ENCODE results near the gene RGS9. TPM values are rescaled to one million over a fixed set of nuclear protein-coding genes. Genes with fewer than 3 reads are reported as not detected.

RGS9 gene
- total RNA-seq, 2 experiments from 2014 or later, result 13.7 to 26.4 TPM

GRCh38 chr17:65228287-65228686 is 91.1 kb downstream of the RGS9 start:
- H3K9me3 ChIP-seq (ENCODE audit: low read length), result no peaks in the 10 kb centered on the region
- H3K4me3 ChIP-seq (ENCODE audit: low read depth, low read length, poor library complexity, severe bottlenecking), result no peak overlapping the region
- H3K36me3 ChIP-seq (ENCODE audit: insufficient read depth, low read length), result no peaks in the 10 kb centered on the region
- no peak for DNase-seq (ENCODE audit: low spot score)
- CTCF ChIA-PET (ENCODE audit: unreplicated experiment), result no interaction called here
- H3K4me2 ChIP-seq (ENCODE audit: low read length), result no peak overlapping the region
- no peaks in the 10 kb centered on the region for H3K79me2 ChIP-seq (ENCODE audit: insufficient read depth, low read depth, low read length)
- H3K27ac ChIP-seq (ENCODE audit: low read depth, low read length, poor library complexity, severe bottlenecking), result no peak overlapping the region
- intact Hi-C loops (cut with micrococcal nuclease; ENCODE audit: unreplicated experiment), result no loop called here
- H2AFZ ChIP-seq (ENCODE audit: low read length), result no peak overlapping the region
- no TSS peak for BruUV-seq (replicated peaks)
- no peaks in the 10 kb centered on the region for H3K4me1 ChIP-seq (ENCODE audit: insufficient read depth, low read length, poor library complexity, severe bottlenecking)
- H3K9me2 ChIP-seq (ENCODE audit: insufficient read depth, low read length), result no peaks in the 10 kb centered on the region
- POLR2A ChIA-PET, result no interaction called here
- H4K20me1 ChIP-seq (ENCODE audit: insufficient read depth, low read length), result no peaks in the 10 kb centered on the region
- TF ChIP-seq CTCF (conservative IDR thresholded peaks at IDR 0.05; ENCODE audit: low read length) (no peak), EZH2phosphoT487 (IDR thresholded peaks at IDR 0.05; ENCODE audit: borderline replicate concordance, low read depth, low read length) (no peak)

DNA sequence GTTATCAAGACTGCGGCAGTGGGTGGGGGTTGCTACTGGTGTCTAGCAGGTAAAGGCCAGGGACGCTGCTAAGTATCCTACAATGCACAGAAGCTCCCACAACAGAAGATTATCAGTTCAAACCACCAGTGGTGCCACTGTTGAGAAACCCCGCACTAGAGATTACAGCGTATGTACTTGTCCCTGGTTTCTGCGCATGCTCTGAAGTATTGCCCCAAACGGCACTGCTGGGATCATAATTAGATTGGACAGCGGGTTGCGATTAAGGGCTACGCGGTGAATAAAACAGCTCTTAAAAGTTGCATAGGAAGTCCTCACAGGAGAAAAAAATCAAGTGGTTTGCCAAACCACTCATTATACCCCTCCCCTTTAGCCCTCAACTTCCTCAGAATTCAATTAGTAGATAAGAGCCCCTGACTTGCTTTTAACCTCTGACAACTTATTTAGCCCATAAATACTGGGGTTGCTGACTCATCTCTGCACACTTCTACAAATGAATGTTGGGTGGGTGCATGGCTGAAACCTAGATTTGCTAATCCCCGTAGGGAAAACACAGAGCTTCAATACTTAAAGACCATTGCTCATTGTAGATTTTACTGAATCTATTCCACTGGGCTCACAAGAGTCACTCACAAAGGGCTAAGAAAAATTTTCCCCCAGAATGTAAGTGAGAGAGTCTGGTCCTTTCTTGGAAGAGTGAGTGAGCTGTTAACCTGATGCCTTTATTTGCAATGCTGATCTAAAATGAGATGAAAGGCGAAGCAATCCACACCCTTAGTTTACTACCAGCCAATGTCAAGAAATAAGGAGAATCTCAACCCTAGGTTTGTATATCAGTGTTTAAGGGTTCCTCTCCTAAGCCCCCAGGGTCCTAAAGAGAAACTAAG is 91.8 kb downstream of the RGS9 start:
- Histone ChIP-seq H4K20me1 (ENCODE audit: insufficient read depth, low read length) (no peaks in the 10 kb centered on the region), H3K4me1 (ENCODE audit: insufficient read depth, low read length, poor library complexity, severe bottlenecking) (no peaks in the 10 kb centered on the region), H3K9me2 (ENCODE audit: insufficient read depth, low read length) (no peaks in the 10 kb centered on the region), H3K79me2 (ENCODE audit: insufficient read depth, low read depth, low read length) (no peaks in the 10 kb centered on the region), H3K4me2 (ENCODE audit: low read length) (no peak overlapping the region), H3K9me3 (ENCODE audit: low read length) (no peaks in the 10 kb centered on the region), H2AFZ (ENCODE audit: low read length) (peak overlapping the region; percentile 40; the same call in 1 of the 2 replicates), H3K27ac (ENCODE audit: low read depth, low read length, poor library complexity, severe bottlenecking) (no peak overlapping the region), H3K36me3 (ENCODE audit: insufficient read depth, low read length) (no peaks in the 10 kb centered on the region), H3K4me3 (ENCODE audit: low read depth, low read length, poor library complexity, severe bottlenecking) (no peak overlapping the region)
- intact Hi-C loops (cut with micrococcal nuclease; ENCODE audit: unreplicated experiment), result no loop called here
- no TSS peak for BruUV-seq (replicated peaks)
- DNase-seq (ENCODE audit: low spot score), result no peak
- ChIA-PET CTCF (ENCODE audit: unreplicated experiment) (no interaction called here), POLR2A (interaction anchor here (0.6 kb wide), 1 partner anchor 588 kb away, joined by 3 read pairs; no protein-coding TSS in a partner anchor)
- no peak for TF ChIP-seq CTCF (conservative IDR thresholded peaks at IDR 0.05; ENCODE audit: low read length)
- TF ChIP-seq EZH2phosphoT487 (IDR thresholded peaks at IDR 0.05; ENCODE audit: borderline replicate concordance, low read depth, low read length), result no peak

DNA sequence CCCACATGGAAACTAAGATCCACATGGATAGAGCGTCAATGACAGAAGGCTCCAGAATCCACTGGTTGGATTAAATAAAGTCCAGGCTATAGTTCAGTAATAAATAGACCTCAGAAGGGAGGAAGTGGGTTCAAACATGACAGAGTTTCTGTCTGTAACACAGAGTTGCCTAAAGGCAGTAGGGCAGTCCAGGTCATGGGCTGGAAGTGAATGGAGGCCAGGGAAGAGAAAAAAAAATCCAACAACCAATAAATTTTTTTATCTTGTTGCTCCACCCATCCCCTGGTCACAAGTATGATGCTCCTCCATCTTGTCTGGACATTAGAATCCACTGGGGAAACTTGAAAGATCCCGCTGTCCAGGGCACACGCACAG is 92.4 kb downstream of the RGS9 start:
- TF ChIP-seq EZH2phosphoT487 (IDR thresholded peaks at IDR 0.05; ENCODE audit: borderline replicate concordance, low read depth, low read length), result no peak
- TF ChIP-seq CTCF (conservative IDR thresholded peaks at IDR 0.05; ENCODE audit: low read length), result no peak
- BruUV-seq (replicated peaks), result no TSS peak
- Histone ChIP-seq H3K9me2 (ENCODE audit: insufficient read depth, low read length) (no peaks in the 10 kb centered on the region), H3K27ac (ENCODE audit: low read depth, low read length, poor library complexity, severe bottlenecking) (no peak overlapping the region), H3K9me3 (ENCODE audit: low read length) (no peaks in the 10 kb centered on the region), H3K4me2 (ENCODE audit: low read length) (no peak overlapping the region), H4K20me1 (ENCODE audit: insufficient read depth, low read length) (no peaks in the 10 kb centered on the region), H3K4me3 (ENCODE audit: low read depth, low read length, poor library complexity, severe bottlenecking) (no peak overlapping the region), H3K79me2 (ENCODE audit: insufficient read depth, low read depth, low read length) (no peaks in the 10 kb centered on the region), H3K36me3 (ENCODE audit: insufficient read depth, low read length) (no peaks in the 10 kb centered on the region), H2AFZ (ENCODE audit: low read length) (peak overlapping the region; percentile 40; the same call in 1 of the 2 replicates), H3K4me1 (ENCODE audit: insufficient read depth, low read length, poor library complexity, severe bottlenecking) (no peaks in the 10 kb centered on the region)
- intact Hi-C loops (cut with micrococcal nuclease; ENCODE audit: unreplicated experiment), result no loop called here
- ChIA-PET POLR2A (no interaction called here), CTCF (ENCODE audit: unreplicated experiment) (no interaction called here)
- no peak for DNase-seq (ENCODE audit: low spot score)

Measured in OCI-LY7 (cell line).